Esophagus squamous epithelium (tissue), 5 donors: ENCODE measurements around the gene RNF8. TPM values are rescaled to one million over a fixed set of nuclear protein-coding genes. Genes with fewer than 3 reads are reported as not detected.

ENCODE experiments used
- DNase-seq: peaks from one replicate; lab custom pipeline; 2025; lab: John Stamatoyannopoulos, UW
- H3K27ac ChIP-seq, 4 donors: fragments of 200-600 bp; sonication (generic); one replicate each; pipeline ENCODE4 v1.5.1; 2016 to 2019; ENCODE audit warnings: mild to moderate bottlenecking in 1 of 4
- H3K27me3 ChIP-seq, 4 donors: fragments of 200-600 bp; sonication (generic); 1 replicate in 3 of 4; 2 replicates in 1 of 4; pipeline versions ENCODE4 v1.5.1 to v1.6.0; 2017 to 2021; ENCODE audit warnings: antibody characterized with exemption in 1 of 4
- H3K36me3 ChIP-seq, 3 donors: fragments of 200-600 bp; sonication (generic); one replicate each; pipeline ENCODE4 v1.5.1; 2016 to 2019
- H3K4me1 ChIP-seq, 3 donors: fragments of 200-600 bp; sonication (generic); one replicate each; pipeline ENCODE4 v1.5.1; 2017 to 2019
- H3K4me3 ChIP-seq, 4 donors: fragments of 200-600 bp; sonication (generic); 1 replicate in 3 of 4; 2 replicates in 1 of 4; pipeline ENCODE4 v1.5.1; 2016 to 2019; ENCODE audit warnings: mild to moderate bottlenecking in 2 of 4, moderate library complexity in 1 of 4
- H3K9me3 ChIP-seq, 3 donors: fragments of 200-600 bp; sonication (generic); one replicate each; pipeline ENCODE4 v1.5.1; 2016 to 2019
- CTCF ChIP-seq, 6 experiments: fragments of 450-650 bp in 4 of 6; fragments of 200-600 bp in 2 of 6; sonication (generic) in 2 of 6; IDR thresholded peaks; one replicate each; pipeline ENCODE4 v1.5.1; 2016 to 2019; ENCODE audit warnings: antibody characterized with exemption in 6 of 6, mild to moderate bottlenecking in 4 of 6, moderate library complexity in 4 of 6
- POLR2A ChIP-seq, 4 donors: fragments of 450-650 bp; IDR thresholded peaks; one replicate each; pipeline ENCODE4 v1.6.1; 2017; ENCODE audit warnings: antibody characterized with exemption in 4 of 4, mild to moderate bottlenecking in 4 of 4, moderate library complexity in 3 of 4
- WGBS, 2 donors: methylation state at CpG; one replicate each; pipeline ENCODE4 v1.1.5; 2018; 5-methylcytosine and 5-hydroxymethylcytosine counted together
- intact Hi-C: fragments of 100-400 bp; cut with DNase I; formaldehyde crosslinking; loops from one replicate; pipeline ENCODE4 v1.15.0; 2022
- total RNA-seq, 4 donors: library from RNA; depleted of rRNA; stranded (reverse); fragments of >200 nt; gene quantifications; one replicate each; pipeline ENCODE4 v1.1.0, GENCODE V29; 2016
- donor health status: DM: yes; HTN: yes; CAD: no.

Gene RNF8
- total RNA-seq, 4 donors from 2014 or later = 17.2 to 24.0 (median 19.7) TPM

- no peak for TF ChIP-seq CTCF (IDR thresholded peaks at IDR 0.05)
- no peak for TF ChIP-seq POLR2A (IDR thresholded peaks at IDR 0.05)
- WGBS, 2 donors = 83 to 86% methylated on average over 2 of the region's 2 CpGs
These were observed 8.5 kb downstream of the RNF8 start for GRCh38 chr6:37362101-37362828.

GRCh38 chr6:37365791-37366190 lies 12.0 kb downstream of the RNF8 start:
- intact Hi-C loops = no loop called here
- WGBS, 2 donors = 36 to 57% methylated on average over 2 of the region's 2 CpGs
- TF ChIP-seq CTCF (IDR thresholded peaks at IDR 0.05) (peak in 2 of 6 experiments; percentile 8 to 24), POLR2A (IDR thresholded peaks at IDR 0.05) (no peak)
- Histone ChIP-seq H3K36me3 (peaks cover 0 to 80% (median 19%) of the 10 kb centered on the region in 3 donors), H3K9me3 (no peaks in the 10 kb centered on the region), H3K27me3 (no peaks in the 10 kb centered on the region), H3K4me1 (no peaks in the 10 kb centered on the region), H3K27ac (no peak overlapping the region), H3K4me3 (no peak overlapping the region)
- no peak for DNase-seq

More at GRCh38 chr6:37362101-37362828, 8.5 kb downstream of the RNF8 start:
- no peak for DNase-seq
- Histone ChIP-seq H3K9me3 (no peaks in the 10 kb centered on the region), H3K27me3 (no peaks in the 10 kb centered on the region), H3K27ac (no peak overlapping the region), H3K4me1 (no peaks in the 10 kb centered on the region), H3K36me3 (peaks cover 0 to 58% (median 14%) of the 10 kb centered on the region in 3 donors), H3K4me3 (no peak overlapping the region)
- intact Hi-C loops = no loop called here

- intact Hi-C loops = no loop called here
These were observed 13.1 kb downstream of the RNF8 start for GRCh38 chr6:37366910-37367309.

GRCh38 chr6:37368961-37369320 lies 15.2 kb downstream of the RNF8 start:
- TF ChIP-seq CTCF (IDR thresholded peaks at IDR 0.05) (no peak), POLR2A (IDR thresholded peaks at IDR 0.05) (no peak)
- Histone ChIP-seq H3K27ac (no peak overlapping the region), H3K4me3 (no peak overlapping the region), H3K36me3 (peaks cover 0 to 70% (median 12%) of the 10 kb centered on the region in 3 donors), H3K4me1 (peaks cover 0 to 12% (median 4%) of the 10 kb centered on the region in 3 donors), H3K27me3 (no peaks in the 10 kb centered on the region), H3K9me3 (no peaks in the 10 kb centered on the region)
- no peak for DNase-seq
- intact Hi-C loops = no loop called here
- WGBS, 2 donors = 80 to 89% methylated on average over 1 of the region's 1 CpG

More at GRCh38 chr6:37366910-37367309, 13.1 kb downstream of the RNF8 start:
- Histone ChIP-seq H3K4me3 (no peak overlapping the region), H3K36me3 (peaks cover 0 to 80% (median 20%) of the 10 kb centered on the region in 3 donors), H3K9me3 (no peaks in the 10 kb centered on the region), H3K27ac (no peak overlapping the region), H3K4me1 (no peaks in the 10 kb centered on the region), H3K27me3 (no peaks in the 10 kb centered on the region)
- DNase-seq = no peak
- WGBS, 2 donors = 83 to 93% methylated on average over 3 of the region's 3 CpGs
- TF ChIP-seq CTCF (IDR thresholded peaks at IDR 0.05) (no peak), POLR2A (IDR thresholded peaks at IDR 0.05) (no peak)
